ENCODE results near the gene RUFY1.
"Not testable (repeated sequence)": the region's sequence is repeated elsewhere in the genome, so short reads cannot be mapped to it uniquely, and the experiment has no call there.

The RUFY1 gene

DNA sequence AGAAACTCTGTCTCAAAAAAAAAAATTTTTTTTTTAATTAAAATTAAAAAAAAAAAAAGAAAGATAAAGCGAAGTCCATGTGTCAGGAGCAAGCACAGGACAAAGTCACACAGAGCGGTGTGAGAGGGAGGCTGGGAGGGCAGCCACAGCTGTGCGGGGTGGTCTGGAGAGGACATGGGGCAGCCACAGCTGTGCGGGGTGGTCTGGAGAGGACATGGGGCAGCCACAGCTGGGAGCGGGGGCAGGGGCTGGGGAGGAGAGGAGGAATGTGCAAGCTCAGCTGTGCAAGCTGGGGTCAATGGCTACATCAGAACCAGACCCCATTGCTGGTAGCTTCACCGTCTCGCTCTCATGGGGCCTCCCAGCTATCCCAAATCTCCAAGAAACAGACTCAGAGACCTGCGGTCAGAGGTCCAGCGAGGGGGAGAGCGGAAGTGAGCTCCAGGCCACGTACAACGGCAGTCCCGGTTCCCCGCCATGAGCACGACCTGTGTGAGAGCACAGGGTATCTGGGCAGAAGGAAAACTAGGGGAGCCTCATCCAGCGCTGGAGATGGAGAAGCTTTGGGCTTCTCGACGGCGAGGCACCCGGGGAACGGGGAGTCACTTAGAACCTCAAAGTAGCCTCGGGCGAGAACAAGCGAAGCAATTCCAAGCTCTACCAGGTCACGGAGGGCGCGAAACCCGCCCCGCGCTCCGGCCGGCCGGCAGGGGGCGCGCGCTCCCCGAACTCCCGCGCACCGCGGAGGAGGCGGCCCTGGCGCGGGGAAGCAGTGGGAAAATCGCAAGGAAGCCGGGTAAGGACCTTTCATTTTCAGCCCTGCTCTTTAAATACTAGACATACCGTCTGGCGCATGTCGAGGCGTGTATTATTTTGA is 107.2 kb downstream of the RUFY1 start:
- in situ Hi-C loops (cut with MboI; ENCODE audit: low sequenced_read_pairs), result not testable (repeated sequence)

DNA sequence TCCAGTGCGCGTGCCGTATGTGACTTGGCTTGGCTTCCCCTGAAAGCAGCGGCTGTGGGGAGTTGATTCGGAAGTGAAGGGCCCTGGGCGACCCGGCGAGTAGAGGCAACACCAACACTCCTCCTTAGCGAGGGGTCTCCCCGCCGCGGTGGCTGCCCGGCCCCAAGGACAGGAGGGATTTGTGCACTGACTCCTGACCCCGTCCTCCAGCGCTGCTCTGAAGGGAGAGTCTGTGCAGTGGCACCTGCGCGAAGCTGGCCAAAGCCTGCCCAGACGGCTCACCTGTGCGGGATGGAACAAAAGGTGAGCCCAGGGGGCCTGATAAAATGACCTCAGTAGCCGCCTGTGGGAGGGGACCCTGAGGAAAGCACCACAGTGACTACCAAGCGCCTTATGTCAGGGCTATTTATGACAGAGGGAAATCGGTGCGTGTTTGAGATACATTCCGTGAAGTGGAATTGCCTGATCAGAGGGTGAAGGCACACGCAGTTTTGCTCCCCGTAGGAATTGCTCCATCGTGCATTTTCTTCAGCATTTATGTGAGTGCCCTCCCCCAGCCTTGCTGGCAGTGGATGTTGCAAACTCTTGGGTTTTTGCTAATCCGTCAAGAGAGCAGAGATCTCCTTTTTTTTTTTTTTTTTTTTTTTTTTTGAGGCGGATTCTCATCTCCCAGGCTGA is 108.0 kb downstream of the RUFY1 start:
- in situ Hi-C loops (cut with MboI; ENCODE audit: low sequenced_read_pairs), result not testable (repeated sequence)

Data from HL-60/S4 treated with phorbol 12-myristate 13-acetate at 8.2 ng/mL for 4 days and 3 days (cell line).